Caco-2 (cell line): ENCODE data around the gene VWA8. TPM values are rescaled to one million over a fixed set of nuclear protein-coding genes. Genes with fewer than 3 reads are reported as not detected.
A peak's percentile ranks its signal among the peaks of the same experiment; 100 is the strongest.
"Not testable (repeated sequence)": the region's sequence is repeated elsewhere in the genome, so short reads cannot be mapped to it uniquely, and the experiment has no call there.

ENCODE experiments used
- BruUV-seq: library from RNA; stranded (reverse); fragments of 400-500 nt; replicated peaks from 2 replicates; lab custom pipeline; 2021; lab: Mats Ljungman, UMichigan
- CTCF ChIA-PET: fragments of 300-600 bp; sonication (Branson Sonifier 250); formaldehyde crosslinking; loops from one replicate; lab custom pipeline; 2022; ENCODE audit warnings: antibody characterized with exemption; lab: Charles Lee
- POLR2A ChIA-PET: fragments of 300-600 bp; sonication (Branson Sonifier 250); formaldehyde crosslinking; loops from one replicate; lab custom pipeline; 2022; ENCODE audit warnings: antibody characterized with exemption; lab: Charles Lee
- DNase-seq, 2 experiments: peaks; one replicate each; pipeline versions ENCODE4 v3.0.0 to v3.0.0-alpha.2; 2020 to 2022
- H3K27me3 ChIP-seq: replicated peaks from 2 replicates; pipeline ENCODE4 v1.6.0; 2011; ENCODE audit warnings: low read length; ENCODE audit not compliant: control insufficient read depth, insufficient read depth
- H3K36me3 ChIP-seq: 2 replicates; pipeline ENCODE4 v1.5.1; 2011; ENCODE audit warnings: low read length; ENCODE audit not compliant: control insufficient read depth, insufficient read depth
- H3K4me1 ChIP-seq: fragments of 250-450 bp; sonication (Bioruptor Pico); 2 replicates; pipeline ENCODE4 v1.5.1; 2020; ENCODE audit warnings: mild to moderate bottlenecking
- H3K4me3 ChIP-seq: 2 replicates; pipeline ENCODE4 v1.5.1; 2011; ENCODE audit warnings: low read depth, mild to moderate bottlenecking, control low read depth, low read length
- H3K9me3 ChIP-seq: fragments of 250-450 bp; sonication (Bioruptor Pico); 2 replicates; pipeline ENCODE4 v1.5.1; 2020; ENCODE audit warnings: mild to moderate bottlenecking, moderate library complexity
- H3K27ac Mint-ChIP-seq: one replicate; pipeline ENCODE4 v1.8.0; 2022; ENCODE audit warnings: mixed read lengths; ENCODE audit not compliant: unreplicated experiment
- H3K27me3 Mint-ChIP-seq: one replicate; pipeline ENCODE4 v1.8.0; 2022; ENCODE audit warnings: mixed read lengths; ENCODE audit not compliant: insufficient read depth, unreplicated experiment
- H3K36me3 Mint-ChIP-seq: one replicate; pipeline ENCODE4 v1.8.0; 2022; ENCODE audit warnings: mild to moderate bottlenecking, mixed read lengths; ENCODE audit not compliant: insufficient read depth, unreplicated experiment
- H3K4me1 Mint-ChIP-seq: one replicate; pipeline ENCODE4 v1.8.0; 2022; ENCODE audit warnings: low read depth, mixed read lengths; ENCODE audit not compliant: unreplicated experiment
- H3K4me3 Mint-ChIP-seq: one replicate; pipeline ENCODE4 v1.8.0; 2022; ENCODE audit warnings: mild to moderate bottlenecking, moderate library complexity, mixed read lengths; ENCODE audit not compliant: unreplicated experiment
- H3K9me3 Mint-ChIP-seq: one replicate; pipeline ENCODE4 v1.8.0; 2022; ENCODE audit warnings: mixed read lengths; ENCODE audit not compliant: unreplicated experiment
- intact Hi-C: fragments of 100-400 bp; cut with micrococcal nuclease; formaldehyde crosslinking; loops from one replicate; pipeline ENCODE4 v1.10.0; 2022; ENCODE audit not compliant: unreplicated experiment
- total RNA-seq: library from RNA; stranded (reverse); gene quantifications from 2 replicates; pipeline ENCODE4 v1.2.3, GENCODE V29; 2022
- TF ChIP-seq, protein P1 (sequence below), 2 experiments: fragments of 200-600 bp in 1 of 2; IDR thresholded peaks; 1 replicate in 1 of 2; 2 replicates in 1 of 2; pipeline versions ENCODE4 v1.5.1 to v1.8.0; 2011 to 2022; ENCODE audit warnings: antibody characterized with exemption in 1 of 2, control low read depth in 1 of 2, inconsistent platforms in 1 of 2, low read depth in 1 of 2, low read length in 1 of 2, mild to moderate bottlenecking in 1 of 2, moderate library complexity in 1 of 2; ENCODE audit not compliant: insufficient read depth in 1 of 2, severe bottlenecking in 1 of 2, unreplicated experiment in 1 of 2

Gene VWA8
- total RNA-seq, 1 experiment from 2014 or later: 20.7 TPM

DNA sequence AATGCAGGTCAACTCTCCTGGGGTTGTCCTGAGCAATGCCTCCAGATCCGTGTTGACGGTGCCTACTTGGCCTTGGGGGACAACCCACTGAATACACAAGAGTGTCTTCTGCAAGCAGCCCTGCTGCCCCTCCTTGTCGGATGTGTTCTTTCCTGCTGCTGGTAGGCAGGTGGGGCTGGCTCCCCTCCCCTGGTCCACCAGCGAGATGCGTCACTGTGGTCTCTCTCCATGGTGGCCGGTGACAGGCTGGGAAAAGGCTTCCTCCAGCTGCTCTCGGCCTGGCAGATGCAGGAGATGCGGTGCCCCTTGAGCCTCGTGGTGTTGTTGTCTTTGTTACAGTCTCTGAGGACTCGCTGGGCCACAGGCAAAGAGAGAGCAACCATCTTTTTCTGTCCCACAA, 418.6 kb downstream of the VWA8 start:
- ChIA-PET POLR2A (no interaction called here), CTCF (no interaction called here)
- no peak overlapping the region for H3K4me3 ChIP-seq
- no peaks in the 10 kb centered on the region for H3K4me1 ChIP-seq
- no TSS peak for BruUV-seq
- Mint-ChIP-seq H3K27me3 (no peaks in the 10 kb centered on the region), H3K36me3 (no peaks in the 10 kb centered on the region), H3K9me3 (peaks cover 7% of the 10 kb centered on the region), H3K4me1 (peaks cover 13% of the 10 kb centered on the region), H3K4me3 (no peak overlapping the region), H3K27ac (no peak overlapping the region)
- intact Hi-C loops: no loop called here
- no peak for DNase-seq
- H3K9me3 ChIP-seq: peaks cover 3% of the 10 kb centered on the region; the same call in 1 of the 2 replicates
- no peaks in the 10 kb centered on the region for H3K36me3 ChIP-seq
- H3K27me3 ChIP-seq: no peaks in the 10 kb centered on the region
- TF ChIP-seq, protein P1, sequence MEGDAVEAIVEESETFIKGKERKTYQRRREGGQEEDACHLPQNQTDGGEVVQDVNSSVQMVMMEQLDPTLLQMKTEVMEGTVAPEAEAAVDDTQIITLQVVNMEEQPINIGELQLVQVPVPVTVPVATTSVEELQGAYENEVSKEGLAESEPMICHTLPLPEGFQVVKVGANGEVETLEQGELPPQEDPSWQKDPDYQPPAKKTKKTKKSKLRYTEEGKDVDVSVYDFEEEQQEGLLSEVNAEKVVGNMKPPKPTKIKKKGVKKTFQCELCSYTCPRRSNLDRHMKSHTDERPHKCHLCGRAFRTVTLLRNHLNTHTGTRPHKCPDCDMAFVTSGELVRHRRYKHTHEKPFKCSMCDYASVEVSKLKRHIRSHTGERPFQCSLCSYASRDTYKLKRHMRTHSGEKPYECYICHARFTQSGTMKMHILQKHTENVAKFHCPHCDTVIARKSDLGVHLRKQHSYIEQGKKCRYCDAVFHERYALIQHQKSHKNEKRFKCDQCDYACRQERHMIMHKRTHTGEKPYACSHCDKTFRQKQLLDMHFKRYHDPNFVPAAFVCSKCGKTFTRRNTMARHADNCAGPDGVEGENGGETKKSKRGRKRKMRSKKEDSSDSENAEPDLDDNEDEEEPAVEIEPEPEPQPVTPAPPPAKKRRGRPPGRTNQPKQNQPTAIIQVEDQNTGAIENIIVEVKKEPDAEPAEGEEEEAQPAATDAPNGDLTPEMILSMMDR (IDR thresholded peaks at IDR 0.05; ENCODE audit: insufficient read depth in 1 of 2, low read depth in 1 of 2, low read length in 1 of 2, severe bottlenecking in 1 of 2, unreplicated experiment in 1 of 2): no peak

GRCh38 chr13:41541142-41541938, 419.6 kb downstream of the VWA8 start:
- BruUV-seq: no TSS peak
- H3K4me1 ChIP-seq: no peaks in the 10 kb centered on the region
- no peaks in the 10 kb centered on the region for H3K36me3 ChIP-seq
- peak overlapping the region; percentile 53 for H3K4me3 Mint-ChIP-seq
- H3K27ac Mint-ChIP-seq: no peak overlapping the region
- no peaks in the 10 kb centered on the region for H3K27me3 ChIP-seq
- TF ChIP-seq, protein P1 (IDR thresholded peaks at IDR 0.05; ENCODE audit: insufficient read depth in 1 of 2, low read depth in 1 of 2, low read length in 1 of 2, severe bottlenecking in 1 of 2, unreplicated experiment in 1 of 2): no peak
- peaks cover 3% of the 10 kb centered on the region; the same call in 1 of the 2 replicates for H3K9me3 ChIP-seq
- peaks cover 6% of the 10 kb centered on the region for H3K4me1 Mint-ChIP-seq
- H3K36me3 Mint-ChIP-seq: no peaks in the 10 kb centered on the region
- no peaks in the 10 kb centered on the region for H3K27me3 Mint-ChIP-seq
- DNase-seq: no peak
- intact Hi-C loops: no loop called here
- peaks cover 7% of the 10 kb centered on the region for H3K9me3 Mint-ChIP-seq
- ChIA-PET CTCF (no interaction called here), POLR2A (no interaction called here)
- H3K4me3 ChIP-seq: no peak overlapping the region

DNA sequence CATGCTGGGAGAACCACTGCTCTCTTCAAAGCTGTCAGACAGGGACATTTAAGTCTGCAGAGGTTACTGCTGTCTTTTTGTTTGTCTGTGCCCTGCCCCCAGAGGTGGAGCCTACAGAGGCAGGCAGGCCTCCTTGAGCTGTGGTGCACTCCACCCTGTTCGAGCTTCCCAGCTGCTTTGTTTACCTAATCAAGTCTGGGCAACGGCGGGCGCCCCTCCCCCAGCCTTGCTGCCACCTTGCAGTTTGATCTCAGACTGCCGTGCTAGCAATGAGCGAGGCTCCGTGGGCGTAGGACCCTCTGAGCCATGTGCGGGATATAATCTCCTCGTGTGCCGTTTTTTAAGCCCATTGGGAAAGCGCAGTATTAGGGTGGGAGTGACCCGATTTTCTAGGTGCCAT, 420.7 kb downstream of the VWA8 start:
- POLR2A ChIA-PET, H3K9me3 Mint-ChIP-seq, intact Hi-C loops, H3K4me3 ChIP-seq, H3K4me1 Mint-ChIP-seq, BruUV-seq, CTCF ChIA-PET, H3K4me1 ChIP-seq, H3K27me3 ChIP-seq, H3K36me3 ChIP-seq, H3K27ac Mint-ChIP-seq, H3K9me3 ChIP-seq, H3K36me3 Mint-ChIP-seq, H3K27me3 Mint-ChIP-seq: not testable (repeated sequence)
- H3K4me3 Mint-ChIP-seq: peak overlapping the region; percentile 53
- peak; percentile 65 to 79 for DNase-seq
